Omental fat pad (tissue), 4 donors: Measurements from ENCODE around the gene ATF5. TPM values are rescaled to one million over a fixed set of nuclear protein-coding genes. Genes with fewer than 3 reads are reported as not detected.

Experiments used
- ATAC-seq: fragments of 150-250 bp; one replicate; pipeline ENCODE4 v1.9.1; 2016; ENCODE audit warnings: mild to moderate bottlenecking, moderate library complexity; ENCODE audit not compliant: low FRiP score
- DNase-seq: peaks from one replicate; pipeline ENCODE4 v3.0.0-alpha.2; 2019; ENCODE audit warnings: low spot score
- total RNA-seq, 4 donors: library from RNA; depleted of rRNA; stranded (reverse); fragments of >200 nt; gene quantifications; one replicate each; pipeline ENCODE4 v1.1.0, GENCODE V29; 2016
- TF ChIP-seq, protein P1 (sequence below), 3 donors: fragments of 450-650 bp; IDR thresholded peaks; one replicate each; pipeline ENCODE4 v1.5.1; 2016 to 2017; ENCODE audit warnings: antibody characterized with exemption in 3 of 3, mild to moderate bottlenecking in 3 of 3, moderate library complexity in 2 of 3

Gene ATF5
- total RNA-seq, 4 donors from 2014 or later = 10.2 to 17.7 (median 15.7) TPM

DNA sequence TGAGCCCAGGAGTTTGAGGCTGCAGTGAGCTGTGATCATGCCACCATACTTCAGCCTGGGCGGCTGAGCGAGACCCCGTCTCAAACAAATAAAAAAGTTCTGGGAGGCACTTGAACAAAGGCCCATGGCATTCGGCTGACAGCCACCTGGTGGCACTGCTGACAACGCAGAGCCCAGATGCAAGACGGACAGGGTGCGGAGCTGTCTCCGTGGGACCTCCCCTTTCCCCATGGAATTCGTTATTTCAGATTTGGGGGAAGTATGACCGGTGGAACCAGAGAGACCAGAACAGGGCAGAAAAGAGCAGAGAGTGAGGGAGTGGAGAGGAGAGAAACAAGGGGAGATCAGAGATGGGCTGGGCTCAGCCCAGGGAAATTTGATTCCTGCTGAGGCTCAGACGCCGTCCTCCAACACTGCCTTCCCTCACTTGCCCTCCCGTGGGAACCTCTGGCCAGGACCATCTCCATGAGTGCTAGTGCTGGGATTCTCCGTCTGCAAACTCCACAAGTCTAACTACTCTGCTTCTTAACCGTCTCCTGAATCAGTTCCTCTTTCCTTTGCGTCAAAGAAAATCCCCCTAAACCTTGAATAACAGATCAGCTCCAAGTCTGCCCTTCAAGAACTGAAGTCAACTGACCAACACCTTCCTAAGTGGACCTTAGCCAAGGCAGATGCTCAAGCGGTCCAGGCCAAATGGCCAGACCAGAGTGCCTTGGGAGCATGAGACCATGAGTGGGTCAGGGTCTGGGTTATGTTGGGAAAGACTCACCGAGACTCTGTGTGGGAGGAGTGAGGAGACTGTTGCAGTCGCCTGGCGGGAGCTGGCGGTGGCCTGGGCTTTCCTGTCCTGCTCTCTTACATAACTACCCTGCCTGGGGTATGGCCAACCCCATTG lies 11.9 kb upstream of the ATF5 start:
- ATAC-seq (no peak), DNase-seq (no peak)
- TF ChIP-seq, protein P1, sequence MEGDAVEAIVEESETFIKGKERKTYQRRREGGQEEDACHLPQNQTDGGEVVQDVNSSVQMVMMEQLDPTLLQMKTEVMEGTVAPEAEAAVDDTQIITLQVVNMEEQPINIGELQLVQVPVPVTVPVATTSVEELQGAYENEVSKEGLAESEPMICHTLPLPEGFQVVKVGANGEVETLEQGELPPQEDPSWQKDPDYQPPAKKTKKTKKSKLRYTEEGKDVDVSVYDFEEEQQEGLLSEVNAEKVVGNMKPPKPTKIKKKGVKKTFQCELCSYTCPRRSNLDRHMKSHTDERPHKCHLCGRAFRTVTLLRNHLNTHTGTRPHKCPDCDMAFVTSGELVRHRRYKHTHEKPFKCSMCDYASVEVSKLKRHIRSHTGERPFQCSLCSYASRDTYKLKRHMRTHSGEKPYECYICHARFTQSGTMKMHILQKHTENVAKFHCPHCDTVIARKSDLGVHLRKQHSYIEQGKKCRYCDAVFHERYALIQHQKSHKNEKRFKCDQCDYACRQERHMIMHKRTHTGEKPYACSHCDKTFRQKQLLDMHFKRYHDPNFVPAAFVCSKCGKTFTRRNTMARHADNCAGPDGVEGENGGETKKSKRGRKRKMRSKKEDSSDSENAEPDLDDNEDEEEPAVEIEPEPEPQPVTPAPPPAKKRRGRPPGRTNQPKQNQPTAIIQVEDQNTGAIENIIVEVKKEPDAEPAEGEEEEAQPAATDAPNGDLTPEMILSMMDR (IDR thresholded peaks at IDR 0.05) = no peak

GRCh38 chr19:49918089-49918488 lies 10.9 kb upstream of the ATF5 start:
- TF ChIP-seq, protein P1 (IDR thresholded peaks at IDR 0.05) = no peak
- DNase-seq (no peak), ATAC-seq (no peak)

- TF ChIP-seq, protein P1 (IDR thresholded peaks at IDR 0.05) = no peak
- no peak for ATAC-seq
- DNase-seq = no peak
Measured at GRCh38 chr19:49920624-49921363, 8.2 kb upstream of the ATF5 start.

- TF ChIP-seq, protein P1 (IDR thresholded peaks at IDR 0.05) = no peak
- DNase-seq = no peak
- no peak for ATAC-seq
Measured at GRCh38 chr19:49921871-49922795, 6.9 kb upstream of the ATF5 start.

DNA sequence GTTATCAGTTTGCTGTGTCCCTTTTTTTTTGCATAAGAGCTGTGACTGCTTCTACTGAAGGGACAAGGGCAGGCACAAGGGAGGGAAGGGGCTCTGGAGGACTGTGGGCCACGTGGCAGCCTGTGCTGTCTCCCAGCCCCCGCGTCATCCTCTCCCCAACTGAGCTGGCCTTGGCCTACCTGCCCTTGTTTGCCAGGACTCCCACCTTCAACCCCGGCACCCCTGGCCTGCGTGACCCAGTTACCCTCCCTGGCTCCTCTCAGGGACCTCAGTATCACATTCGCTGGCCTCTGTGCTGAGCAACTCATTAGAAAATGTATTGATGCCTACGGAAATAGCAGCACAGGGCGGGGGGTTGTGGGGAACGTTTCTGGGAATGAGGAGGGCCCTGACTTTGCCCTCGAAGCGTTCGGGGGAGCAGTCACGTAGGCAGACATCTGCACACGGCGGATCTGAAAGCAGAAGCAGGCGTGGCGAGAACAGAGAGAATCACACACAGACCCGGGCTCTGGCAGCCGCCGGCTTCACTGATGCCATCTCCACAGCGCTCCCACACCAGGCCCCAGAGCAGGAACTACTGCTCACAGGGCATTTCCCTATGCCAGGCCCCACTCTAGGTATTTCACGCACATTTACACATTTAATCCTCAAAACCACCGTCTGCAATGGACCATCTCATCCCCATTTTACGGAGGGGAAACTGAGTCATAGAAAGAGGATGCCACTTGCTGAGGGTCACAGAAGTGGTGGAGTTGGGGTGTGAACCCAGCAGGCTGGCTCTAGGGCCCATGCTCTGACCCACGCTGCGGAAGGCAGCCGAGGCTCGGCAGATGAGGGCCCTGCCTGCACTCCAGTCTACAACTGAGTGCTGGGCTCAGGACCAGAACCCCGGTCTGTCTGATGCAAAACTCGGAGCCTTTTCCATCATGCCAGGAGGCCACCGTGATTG lies 5.7 kb upstream of the ATF5 start:
- TF ChIP-seq, protein P1 (IDR thresholded peaks at IDR 0.05) = no peak
- no peak for DNase-seq
- ATAC-seq = no peak
